HCT116 (cell line): Measurements from ENCODE around the gene PRKRIP1. TPM values are rescaled to one million over a fixed set of nuclear protein-coding genes. Genes with fewer than 3 reads are reported as not detected.
"Not testable (repeated sequence)": the region's sequence is repeated elsewhere in the genome, so short reads cannot be mapped to it uniquely, and the experiment has no call there.

Source experiments
- ATAC-seq: fragments of 200-7000 bp; cut with Tn5 transposase; 2 replicates; pipeline ENCODE4 v1.9.1; 2020; ENCODE audit warnings: mild to moderate bottlenecking, moderate library complexity
- BruUV-seq: library from RNA; stranded (reverse); fragments of 400-500 nt; replicated peaks from 2 replicates; lab custom pipeline; 2021; lab: Mats Ljungman, UMichigan
- CTCF ChIA-PET: fragments of 300-600 bp; sonication (Branson Sonifier 250); formaldehyde crosslinking; loops from one replicate; lab custom pipeline; 2021; ENCODE audit warnings: antibody characterized with exemption; lab: Charles Lee
- POLR2A ChIA-PET: fragments of 300-600, 350-600 bp; sonication (Branson Sonifier 250); formaldehyde crosslinking; loops from one replicate; lab custom pipeline; 2021; ENCODE audit warnings: antibody characterized with exemption; lab: Charles Lee
- RAD21 ChIA-PET, 2 experiments: fragments of 300-600 bp; sonication (Branson Sonifier 250); formaldehyde crosslinking; loops; one replicate each; lab custom pipeline; 2023; ENCODE audit warnings: low total read pairs in 2 of 2; ENCODE audit not compliant: uncharacterized antibody in 2 of 2, unreplicated experiment in 2 of 2, low non-redundant PET in 1 of 2; lab: Charles Lee
- DNase-seq: peaks from one replicate; pipeline ENCODE4 v3.0.0-alpha.2; 2010; ENCODE audit warnings: low read depth, low spot score
- H2AFZ ChIP-seq: fragments of 200-600 bp; shearing (Covaris generic), sonication (generic); 2 replicates; pipeline ENCODE4 v1.6.1; 2017; ENCODE audit warnings: low read depth, mixed run types, mixed read lengths, antibody characterized with exemption, low read length; ENCODE audit not compliant: poor library complexity, severe bottlenecking
- H3K27ac ChIP-seq: 2 replicates; pipeline ENCODE4 v1.5.1; 2012; ENCODE audit warnings: low read depth, low read length
- H3K27me3 ChIP-seq: fragments of 200-600 bp; sonication (generic); 2 replicates; pipeline ENCODE4 v1.6.1; 2016; ENCODE audit warnings: mixed run types, low read length, mixed read lengths; ENCODE audit not compliant: insufficient read depth
- H3K36me3 ChIP-seq, 2 experiments: fragments of 200-500 bp in 1 of 2; fragments of 200-600 bp in 1 of 2; sonication (Bioruptor generic) in 1 of 2; sonication (generic) in 1 of 2; 2 replicates each; pipeline versions ENCODE4 v1.5.1 to v1.6.1; 2014 to 2016; ENCODE audit warnings: low read length in 2 of 2, inconsistent platforms in 1 of 2, mixed read lengths in 1 of 2, mixed run types in 1 of 2; ENCODE audit not compliant: insufficient read depth in 2 of 2, control insufficient read depth in 1 of 2
- H3K4me1 ChIP-seq, 2 experiments: fragments of 200-600 bp in 1 of 2; sonication (generic) in 1 of 2; 2 replicates each; pipeline versions ENCODE4 v1.5.1 to v1.6.1; 2012 to 2017; ENCODE audit warnings: low read length in 2 of 2, inconsistent platforms in 1 of 2, mild to moderate bottlenecking in 1 of 2, mixed read lengths in 1 of 2, mixed run types in 1 of 2, moderate library complexity in 1 of 2; ENCODE audit not compliant: insufficient read depth in 2 of 2, control insufficient read depth in 1 of 2
- H3K4me2 ChIP-seq: fragments of 200-600 bp; sonication (generic); 2 replicates; pipeline ENCODE4 v1.6.1; 2017; ENCODE audit warnings: mixed run types, low read length, mixed read lengths
- H3K4me3 ChIP-seq, 2 experiments: fragments of 200-600 bp in 1 of 2; sonication (generic) in 1 of 2; replicated peaks in 1 of 2; 2 replicates each; pipeline ENCODE4 v1.5.1; 2011 to 2016; ENCODE audit warnings: low read length in 2 of 2, control low read depth in 1 of 2, low read depth in 1 of 2, mild to moderate bottlenecking in 1 of 2, mixed read lengths in 1 of 2, mixed run types in 1 of 2
- H3K79me2 ChIP-seq: fragments of 200-600 bp; sonication (generic); 2 replicates; pipeline ENCODE4 v1.6.1; 2017; ENCODE audit warnings: mild to moderate bottlenecking, mixed run types, low read length, moderate library complexity, mixed read lengths; ENCODE audit not compliant: insufficient read depth
- H3K9ac ChIP-seq: fragments of 200-600 bp; sonication (generic); 2 replicates; pipeline ENCODE4 v1.6.1; 2016; ENCODE audit warnings: low read length, mixed read lengths
- H3K9me2 ChIP-seq: fragments of 200-600 bp; sonication (generic), shearing (Covaris generic); 2 replicates; pipeline ENCODE4 v1.6.1; 2017; ENCODE audit warnings: mixed run types, mild to moderate bottlenecking, moderate library complexity; ENCODE audit not compliant: insufficient read depth
- H3K9me3 ChIP-seq, 2 experiments: fragments of 200-500 bp in 1 of 2; fragments of 200-600 bp in 1 of 2; sonication (Bioruptor generic) in 1 of 2; sonication (generic) in 1 of 2; 2 replicates each; pipeline ENCODE4 v1.6.1; 2014 to 2017; ENCODE audit warnings: low read length in 2 of 2, mixed read lengths in 2 of 2, inconsistent platforms in 1 of 2, low read depth in 1 of 2, mild to moderate bottlenecking in 1 of 2, mixed run types in 1 of 2, moderate library complexity in 1 of 2; ENCODE audit not compliant: control insufficient read depth in 1 of 2, insufficient read depth in 1 of 2
- H4K20me1 ChIP-seq: fragments of 200-600 bp; sonication (generic), shearing (Covaris generic); 2 replicates; pipeline ENCODE4 v1.6.1; 2017; ENCODE audit warnings: mixed run types, mild to moderate bottlenecking, moderate library complexity; ENCODE audit not compliant: insufficient read depth
- CBX3 ChIP-seq: IDR thresholded peaks from 2 replicates; pipeline ENCODE4 v1.6.1; 2012; ENCODE audit warnings: low read depth
- EGR1 ChIP-seq: IDR thresholded peaks from 2 replicates; pipeline ENCODE4 v1.6.1; 2012; ENCODE audit warnings: low read depth
- EZH2phosphoT487 ChIP-seq: fragments of 200-600 bp; IDR thresholded peaks from 2 replicates; pipeline ENCODE4 v1.6.1; 2018; ENCODE audit warnings: antibody characterized with exemption, borderline replicate concordance
- FOSL1 ChIP-seq: IDR thresholded peaks from 2 replicates; pipeline ENCODE4 v1.6.1; 2012; ENCODE audit warnings: low read depth
- POLR2A ChIP-seq: IDR thresholded peaks from 2 replicates; pipeline ENCODE4 v1.7.0; 2011; ENCODE audit warnings: borderline replicate concordance; ENCODE audit not compliant: insufficient read depth, insufficient read length; ENCODE audit errors: extremely low read depth
- SIN3A ChIP-seq: IDR thresholded peaks from 2 replicates; pipeline ENCODE4 v1.6.1; 2012; ENCODE audit warnings: low read depth
- SP1 ChIP-seq: IDR thresholded peaks from 2 replicates; pipeline ENCODE4 v1.6.1; 2012; ENCODE audit warnings: low read depth
- TCF7L2 ChIP-seq: IDR thresholded peaks from 2 replicates; pipeline ENCODE4 v1.7.0; 2011; ENCODE audit warnings: borderline replicate concordance, inconsistent platforms; ENCODE audit not compliant: insufficient read depth, insufficient read length; ENCODE audit errors: extremely low read depth
- YY1 ChIP-seq: IDR thresholded peaks from 2 replicates; pipeline ENCODE4 v1.6.1; 2011; ENCODE audit warnings: low read length, low read depth, moderate library complexity, mild to moderate bottlenecking; ENCODE audit not compliant: insufficient replicate concordance; ENCODE audit errors: extremely low read depth
- ZBTB33 ChIP-seq: IDR thresholded peaks from 2 replicates; pipeline ENCODE4 v1.6.1; 2011; ENCODE audit warnings: mild to moderate bottlenecking, low read length, moderate library complexity; ENCODE audit not compliant: insufficient replicate concordance; ENCODE audit errors: extremely low read depth
- intact Hi-C: fragments of 100-400 bp; cut with micrococcal nuclease; formaldehyde crosslinking; loops from 2 replicates; pipeline ENCODE4 v1.10.0; 2022
- total RNA-seq: library from RNA; stranded (reverse); gene quantifications from one replicate; pipeline ENCODE4 v1.2.1, GENCODE V29; 2021; ENCODE audit not compliant: unreplicated experiment
- TF ChIP-seq, protein P1 (sequence below): IDR thresholded peaks from 2 replicates; pipeline ENCODE4 v1.6.1; 2012; ENCODE audit warnings: low read depth

The PRKRIP1 gene
- total RNA-seq, 1 experiment from 2014 or later, result 23.0 TPM

- ChIA-PET RAD21 (no interaction called here), CTCF (no interaction called here), POLR2A (no interaction called here)
- intact Hi-C loops, result loop anchor here (5.0 kb wide), 1 partner anchor 177 kb away; no protein-coding TSS in a partner anchor
- no peak for ATAC-seq
- no peak for DNase-seq
- Histone ChIP-seq H3K36me3 (peaks cover 0 to 4% of the 10 kb centered on the region in 2 experiments; a peak in 3 of 4 replicates), H3K79me2 (no peaks in the 10 kb centered on the region), H3K4me1 (peaks cover 21 to 23% of the 10 kb centered on the region in 2 experiments), H3K4me2 (no peak overlapping the region), H2AFZ (no peak overlapping the region), H3K9me3 (no peaks in the 10 kb centered on the region), H3K9ac (no peak overlapping the region), H3K4me3 (no peak overlapping the region), H3K27me3 (no peaks in the 10 kb centered on the region), H3K27ac (no peak overlapping the region), H4K20me1 (no peaks in the 10 kb centered on the region), H3K9me2 (no peaks in the 10 kb centered on the region)
- no TSS peak for BruUV-seq
- TF ChIP-seq CBX3, result no peak
- TF ChIP-seq SIN3A, result no peak
- no peak for TF ChIP-seq FOSL1
- TF ChIP-seq SP1, result no peak
- no peak for TF ChIP-seq ZBTB33
- no peak for TF ChIP-seq TCF7L2
- no peak for TF ChIP-seq POLR2A
- TF ChIP-seq YY1, result no peak
- no peak for TF ChIP-seq EGR1
- no peak for TF ChIP-seq EZH2phosphoT487
- TF ChIP-seq, protein P1, sequence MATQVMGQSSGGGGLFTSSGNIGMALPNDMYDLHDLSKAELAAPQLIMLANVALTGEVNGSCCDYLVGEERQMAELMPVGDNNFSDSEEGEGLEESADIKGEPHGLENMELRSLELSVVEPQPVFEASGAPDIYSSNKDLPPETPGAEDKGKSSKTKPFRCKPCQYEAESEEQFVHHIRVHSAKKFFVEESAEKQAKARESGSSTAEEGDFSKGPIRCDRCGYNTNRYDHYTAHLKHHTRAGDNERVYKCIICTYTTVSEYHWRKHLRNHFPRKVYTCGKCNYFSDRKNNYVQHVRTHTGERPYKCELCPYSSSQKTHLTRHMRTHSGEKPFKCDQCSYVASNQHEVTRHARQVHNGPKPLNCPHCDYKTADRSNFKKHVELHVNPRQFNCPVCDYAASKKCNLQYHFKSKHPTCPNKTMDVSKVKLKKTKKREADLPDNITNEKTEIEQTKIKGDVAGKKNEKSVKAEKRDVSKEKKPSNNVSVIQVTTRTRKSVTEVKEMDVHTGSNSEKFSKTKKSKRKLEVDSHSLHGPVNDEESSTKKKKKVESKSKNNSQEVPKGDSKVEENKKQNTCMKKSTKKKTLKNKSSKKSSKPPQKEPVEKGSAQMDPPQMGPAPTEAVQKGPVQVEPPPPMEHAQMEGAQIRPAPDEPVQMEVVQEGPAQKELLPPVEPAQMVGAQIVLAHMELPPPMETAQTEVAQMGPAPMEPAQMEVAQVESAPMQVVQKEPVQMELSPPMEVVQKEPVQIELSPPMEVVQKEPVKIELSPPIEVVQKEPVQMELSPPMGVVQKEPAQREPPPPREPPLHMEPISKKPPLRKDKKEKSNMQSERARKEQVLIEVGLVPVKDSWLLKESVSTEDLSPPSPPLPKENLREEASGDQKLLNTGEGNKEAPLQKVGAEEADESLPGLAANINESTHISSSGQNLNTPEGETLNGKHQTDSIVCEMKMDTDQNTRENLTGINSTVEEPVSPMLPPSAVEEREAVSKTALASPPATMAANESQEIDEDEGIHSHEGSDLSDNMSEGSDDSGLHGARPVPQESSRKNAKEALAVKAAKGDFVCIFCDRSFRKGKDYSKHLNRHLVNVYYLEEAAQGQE, result no peak
Observed at GRCh38 chr7:102454468-102454867, 58.3 kb downstream of the PRKRIP1 start.

GRCh38 chr7:102454932-102455331, 58.8 kb downstream of the PRKRIP1 start:
- H4K20me1 ChIP-seq, H3K4me3 ChIP-seq, BruUV-seq, H3K36me3 ChIP-seq, H3K79me2 ChIP-seq, H3K9ac ChIP-seq, ATAC-seq, H2AFZ ChIP-seq, CTCF ChIA-PET, DNase-seq, RAD21 ChIA-PET, POLR2A ChIA-PET, H3K9me2 ChIP-seq, H3K27ac ChIP-seq, H3K9me3 ChIP-seq, H3K27me3 ChIP-seq, H3K4me2 ChIP-seq: not testable (repeated sequence)
- H3K4me1 ChIP-seq, result peaks cover 21 to 23% of the 10 kb centered on the region in 2 experiments
- intact Hi-C loops, result loop anchor here (5.0 kb wide), 1 partner anchor 178 kb away; no protein-coding TSS in a partner anchor
